H1 (cell line): ENCODE results near the gene ENTPD8. TPM values are rescaled to one million over a fixed set of nuclear protein-coding genes. Genes with fewer than 3 reads are reported as not detected.

Experiments
- CHD7 ChIP-seq: fragments of 300-600 bp; sonication (generic); IDR thresholded peaks from 2 replicates; pipeline ENCODE4 v1.7.1; 2012; ENCODE audit warnings: low read length, moderate library complexity, mild to moderate bottlenecking, inconsistent platforms; ENCODE audit not compliant: insufficient replicate concordance
- E2F6 ChIP-seq: IDR thresholded peaks from 2 replicates; pipeline ENCODE4 v1.6.1; 2012; ENCODE audit warnings: inconsistent platforms
- FOSL1 ChIP-seq: IDR thresholded peaks from 2 replicates; pipeline ENCODE4 v1.6.1; 2011; ENCODE audit warnings: mild to moderate bottlenecking, low read depth, low read length, moderate library complexity; ENCODE audit not compliant: insufficient read depth
- GTF2F1 ChIP-seq: IDR thresholded peaks from 2 replicates; pipeline ENCODE4 v1.6.1; 2012; ENCODE audit warnings: low read depth, low read length, improper control_type of control experiment, borderline replicate concordance
- KDM1A ChIP-seq: fragments of 200-600, 300-600 bp; sonication (generic); IDR thresholded peaks from 2 replicates; pipeline ENCODE4 v1.7.1; 2016; ENCODE audit warnings: mild to moderate bottlenecking, low read length, borderline replicate concordance
- KDM4A ChIP-seq: IDR thresholded peaks from one replicate; pipeline ENCODE4 v1.7.1; 2012; ENCODE audit warnings: low read depth, mild to moderate bottlenecking, moderate library complexity, low read length, inconsistent platforms; ENCODE audit not compliant: severe bottlenecking
- POLR2A ChIP-seq, 2 experiments: IDR thresholded peaks; 1 replicate in 1 of 2; 2 replicates in 1 of 2; pipeline ENCODE4 v1.6.1; 2011; ENCODE audit warnings: low read depth in 2 of 2, low read length in 2 of 2, mild to moderate bottlenecking in 2 of 2; ENCODE audit errors: control extremely low read depth in 1 of 2
- SIX5 ChIP-seq: IDR thresholded peaks from 2 replicates; pipeline ENCODE4 v1.6.1; 2011; ENCODE audit warnings: mild to moderate bottlenecking, low read depth, low read length
- TBP ChIP-seq: IDR thresholded peaks from 2 replicates; pipeline ENCODE4 v1.6.1; 2011; ENCODE audit warnings: low read depth, low read length, improper control_type of control experiment
- ZNF274 ChIP-seq: IDR thresholded peaks from 2 replicates; pipeline ENCODE4 v1.7.0; 2012; ENCODE audit warnings: low read length, borderline replicate concordance; ENCODE audit errors: extremely low read depth
- polyA plus RNA-seq, 7 experiments: library from polyadenylated mRNA; depleted of rRNA in 3 of 7; stranded (reverse) in 5 of 7; unstranded in 2 of 7; fragments of >200 nt in 5 of 7; fragments of 200-250 nt in 2 of 7; gene quantifications; 1 replicate in 5 of 7; 2 replicates in 1 of 7; 4 replicates in 1 of 7; pipeline versions ENCODE4 v1.2.1 to v1.2.3, GENCODE V29; 2011 to 2013; ENCODE audit warnings: missing spikeins in 2 of 7, mixed read lengths in 2 of 7
- total RNA-seq: library from RNA; stranded (reverse); fragmentation: NEBNext Ultra II Directional; extraction: Animal tissue kit (Norgen Biotek cat#: 25700); gene quantifications from 2 replicates; pipeline ENCODE4 v1.2.1, GENCODE V29; 2021

The ENTPD8 gene
- total and polyA plus RNA-seq, 2 of the 8 experiments (the other 6 are each of a cell fraction or from before 2014, with no cell fraction given): 0.48 to 0.51 TPM

GRCh38 chr9:137408651-137409405 is 32.3 kb downstream of the ENTPD8 start (continued):
- TF ChIP-seq CHD7 (no peak), SIX5 (no peak), E2F6 (no peak), KDM4A (no peak), GTF2F1 (no peak), POLR2A (IDR thresholded peaks at IDR 0.05; ENCODE audit: control extremely low read depth in 1 of 2, low read depth in 2 of 2, low read length in 2 of 2) (no peak), FOSL1 (no peak), TBP (no peak), ZNF274 (no peak), KDM1A (no peak)
